IMR-90 (cell line): ENCODE results near the gene TST. TPM values are rescaled to one million over a fixed set of nuclear protein-coding genes. Genes with fewer than 3 reads are reported as not detected.

ENCODE experiments used
- ATAC-seq: fragments of 200-7000 bp; cut with Tn5 transposase; 2 replicates; pipeline ENCODE4 v1.9.1; 2020; ENCODE audit warnings: low read depth, mild to moderate bottlenecking, moderate library complexity
- BruUV-seq: library from RNA; stranded (reverse); fragments of 400-500 nt; replicated peaks from 2 replicates; lab custom pipeline; 2021; lab: Mats Ljungman, UMichigan
- CTCF ChIA-PET: fragments of 300-600 bp; formaldehyde crosslinking; extraction: SDS; loops from one replicate; lab custom pipeline; 2021; ENCODE audit warnings: antibody characterized with exemption; lab: Yijun Ruan, JAX
- POLR2A ChIA-PET: fragments of 300-600 bp; sonication (Branson Sonifier 250); formaldehyde crosslinking; loops from one replicate; lab custom pipeline; 2022; ENCODE audit warnings: antibody characterized with exemption; ENCODE audit not compliant: unreplicated experiment; lab: Charles Lee
- DNase-seq: peaks from one replicate; pipeline ENCODE4 v3.0.0; 2013
- H2AFZ ChIP-seq: replicated peaks from 2 replicates; pipeline ENCODE3; 2013; ENCODE audit warnings: low read length, mild to moderate bottlenecking; ENCODE audit not compliant: poor library complexity
- H2AK5ac ChIP-seq: 2 replicates; pipeline ENCODE4 v1.6.1; 2013; ENCODE audit warnings: low read depth, low read length, inconsistent platforms
- H2AK9ac ChIP-seq: replicated peaks from 2 replicates; pipeline ENCODE3; 2013; ENCODE audit warnings: mild to moderate bottlenecking, low read depth, low read length, moderate library complexity; ENCODE audit not compliant: poor library complexity
- H2BK120ac ChIP-seq: 2 replicates; pipeline ENCODE4 v1.6.1; 2013; ENCODE audit warnings: low read depth, low read length, inconsistent platforms
- H2BK15ac ChIP-seq: 3 replicates; pipeline ENCODE4 v1.6.1; 2013; ENCODE audit warnings: low read depth, low read length, inconsistent platforms
- H2BK20ac ChIP-seq: 2 replicates; pipeline ENCODE4 v1.6.1; 2013; ENCODE audit warnings: low read depth, mild to moderate bottlenecking, inconsistent platforms, low read length, moderate library complexity
- H2BK5ac ChIP-seq: 2 replicates; pipeline ENCODE4 v1.6.1; 2013; ENCODE audit warnings: mild to moderate bottlenecking, low read depth, low read length, inconsistent platforms; ENCODE audit not compliant: poor library complexity, severe bottlenecking
- H3K14ac ChIP-seq: replicated peaks from 2 replicates; pipeline ENCODE4 v1.6.1; 2013; ENCODE audit warnings: low read depth, low read length, inconsistent platforms
- H3K18ac ChIP-seq: 2 replicates; pipeline ENCODE4 v1.6.1; 2013; ENCODE audit warnings: low read depth, low read length, control low read depth
- H3K23ac ChIP-seq: 2 replicates; pipeline ENCODE4 v1.6.1; 2013; ENCODE audit warnings: low read depth, low read length, inconsistent platforms
- H3K27ac ChIP-seq: 2 replicates; pipeline ENCODE4 v1.5.1; 2013; ENCODE audit warnings: mild to moderate bottlenecking, control low read depth, low read length; ENCODE audit not compliant: insufficient read depth
- H3K27me3 ChIP-seq: 2 replicates; pipeline ENCODE4 v1.6.1; 2013; ENCODE audit warnings: low read length; ENCODE audit not compliant: control insufficient read depth, insufficient read depth
- H3K36me3 ChIP-seq: 2 replicates; pipeline ENCODE4 v1.6.1; 2013; ENCODE audit warnings: low read length, mixed read lengths; ENCODE audit not compliant: control insufficient read depth, insufficient read depth
- H3K4ac ChIP-seq: 2 replicates; pipeline ENCODE4 v1.6.1; 2013; ENCODE audit warnings: low read depth, low read length, inconsistent platforms
- H3K4me1 ChIP-seq: 2 replicates; pipeline ENCODE4 v1.6.1; 2013; ENCODE audit warnings: low read length, mixed read lengths; ENCODE audit not compliant: control insufficient read depth, insufficient read depth
- H3K4me2 ChIP-seq: 2 replicates; pipeline ENCODE4 v1.6.1; 2013; ENCODE audit warnings: low read depth, mild to moderate bottlenecking, control low read depth, low read length, moderate library complexity
- H3K4me3 ChIP-seq: 2 replicates; pipeline ENCODE4 v1.5.1; 2013; ENCODE audit warnings: low read depth, mild to moderate bottlenecking, control low read depth, low read length, moderate library complexity; ENCODE audit not compliant: insufficient read depth
- H3K56ac ChIP-seq: 2 replicates; pipeline ENCODE4 v1.6.1; 2013; ENCODE audit warnings: low read length, inconsistent platforms; ENCODE audit not compliant: insufficient read depth; ENCODE audit errors: extremely low read depth
- H3K79me1 ChIP-seq, 2 experiments: 2 replicates each; pipeline ENCODE4 v1.6.1; 2013; ENCODE audit warnings: low read length in 2 of 2, inconsistent platforms in 1 of 2, low read depth in 1 of 2
- H3K9ac ChIP-seq: 2 replicates; pipeline ENCODE4 v1.6.1; 2013; ENCODE audit warnings: low read depth, low read length, control low read depth
- H3K9me1 ChIP-seq: 2 replicates; pipeline ENCODE4 v1.6.1; 2013; ENCODE audit warnings: low read length, inconsistent platforms; ENCODE audit not compliant: insufficient read depth
- H3K9me3 ChIP-seq: 2 replicates; pipeline ENCODE4 v1.6.1; 2013; ENCODE audit warnings: low read length; ENCODE audit not compliant: control insufficient read depth, insufficient read depth
- H4K20me1 ChIP-seq: 2 replicates; pipeline ENCODE4 v1.6.1; 2013; ENCODE audit warnings: low read length, inconsistent platforms; ENCODE audit not compliant: insufficient read depth
- H4K5ac ChIP-seq: 2 replicates; pipeline ENCODE4 v1.6.1; 2013; ENCODE audit warnings: mild to moderate bottlenecking, low read depth, low read length, control low read depth
- H4K8ac ChIP-seq, 2 experiments: 2 replicates each; pipeline ENCODE4 v1.6.1; 2013; ENCODE audit warnings: low read depth in 2 of 2, low read length in 2 of 2, control low read depth in 1 of 2, inconsistent platforms in 1 of 2
- H4K91ac ChIP-seq: 2 replicates; pipeline ENCODE4 v1.6.1; 2013; ENCODE audit warnings: low read depth, low read length, inconsistent platforms; ENCODE audit not compliant: insufficient read depth
- BHLHE40 ChIP-seq: fragments of 150-350 bp; IDR thresholded peaks from 2 replicates; pipeline ENCODE4 v1.6.1; 2016; ENCODE audit warnings: mild to moderate bottlenecking, low read depth, low read length
- CEBPB ChIP-seq: IDR thresholded peaks from 2 replicates; pipeline ENCODE4 v1.6.1; 2012; ENCODE audit warnings: low read depth, low read length, improper control_type of control experiment
- CHD1 ChIP-seq: IDR thresholded peaks from 2 replicates; pipeline ENCODE4 v1.6.1; 2012; ENCODE audit warnings: low read depth, low read length, improper control_type of control experiment
- FOS ChIP-seq: fragments of 150-350 bp; IDR thresholded peaks from 2 replicates; pipeline ENCODE4 v1.6.1; 2016; ENCODE audit warnings: low read depth, low read length
- MAFK ChIP-seq: IDR thresholded peaks from 2 replicates; pipeline ENCODE4 v1.6.1; 2012; ENCODE audit warnings: low read depth, low read length, improper control_type of control experiment
- MAZ ChIP-seq: IDR thresholded peaks from 2 replicates; pipeline ENCODE4 v1.6.1; 2012; ENCODE audit warnings: low read depth, mild to moderate bottlenecking, low read length, improper control_type of control experiment, moderate library complexity, borderline replicate concordance
- MXI1 ChIP-seq: IDR thresholded peaks from 2 replicates; pipeline ENCODE4 v1.6.1; 2012; ENCODE audit warnings: low read depth, mild to moderate bottlenecking, low read length, moderate library complexity, borderline replicate concordance
- NFE2L2 ChIP-seq: fragments of 150-350 bp; IDR thresholded peaks from 2 replicates; pipeline ENCODE4 v1.6.1; 2016; ENCODE audit warnings: low read depth, mild to moderate bottlenecking, low read length
- POLR2A ChIP-seq: IDR thresholded peaks from 2 replicates; pipeline ENCODE4 v1.6.1; 2012; ENCODE audit warnings: mild to moderate bottlenecking, low read depth, low read length
- RAD21 ChIP-seq: IDR thresholded peaks from 2 replicates; pipeline ENCODE4 v1.6.1; 2012; ENCODE audit warnings: low read length, improper control_type of control experiment
- RCOR1 ChIP-seq: IDR thresholded peaks from 2 replicates; pipeline ENCODE4 v1.6.1; 2012; ENCODE audit warnings: mild to moderate bottlenecking, low read length, improper control_type of control experiment; ENCODE audit not compliant: insufficient replicate concordance
- RFX5 ChIP-seq: IDR thresholded peaks from 2 replicates; pipeline ENCODE4 v1.8.0; 2012; ENCODE audit warnings: low read depth, mild to moderate bottlenecking, low read length, moderate library complexity
- SMC3 ChIP-seq: fragments of 150-350 bp; IDR thresholded peaks from 2 replicates; pipeline ENCODE4 v1.6.1; 2016; ENCODE audit warnings: low read depth, mild to moderate bottlenecking, antibody characterized with exemption, low read length, moderate library complexity
- WGBS, 2 experiments: methylation state at CpG; one replicate each; pipeline versions ENCODE4 v1.1.5 to v1.1.7; 2013; ENCODE audit warnings: missing lambda C conversion rate in 2 of 2; ENCODE audit not compliant: insufficient read length in 1 of 2; ENCODE audit errors: extremely low coverage in 2 of 2; 5-methylcytosine and 5-hydroxymethylcytosine counted together
- dilution Hi-C: fragments of 300-500 bp; cut with HindIII; formaldehyde crosslinking; loops from one replicate; pipeline ENCODE4 v1.14.3; 2018; ENCODE audit warnings: low sequenced_read_pairs; ENCODE audit not compliant: unreplicated experiment
- in situ Hi-C: fragments of 300-500 bp; cut with MboI; formaldehyde crosslinking; loops from 3 replicates; pipeline ENCODE4 v1.14.3; 2019; ENCODE audit warnings: low sequenced_read_pairs, inconsistent platforms, mixed read lengths
- intact Hi-C: fragments of 100-400 bp; cut with micrococcal nuclease; formaldehyde crosslinking; loops from 2 replicates; pipeline ENCODE4 v1.10.0; 2022
- polyA plus RNA-seq, 3 experiments: library from polyadenylated mRNA; depleted of rRNA; stranded (reverse); fragments of >200 nt; gene quantifications; 2 replicates each; pipeline ENCODE4 v1.2.3, GENCODE V29; 2012; ENCODE audit warnings: low replicate concordance in 1 of 3
- total RNA-seq: library from RNA; depleted of rRNA; stranded (reverse); fragments of >200 nt; gene quantifications from 2 replicates; pipeline ENCODE4 v1.2.3, GENCODE V29; 2012
- TF ChIP-seq, protein P1 (sequence below): fragments of 150-350 bp; IDR thresholded peaks from 2 replicates; pipeline ENCODE4 v1.6.1; 2016; ENCODE audit warnings: low read depth, mild to moderate bottlenecking, low read length, moderate library complexity, borderline replicate concordance
- TF ChIP-seq, protein P2 (sequence below): conservative IDR thresholded peaks from 2 replicates; pipeline ENCODE4 v1.5.1; 2012; ENCODE audit warnings: mild to moderate bottlenecking, low read depth, low read length, improper control_type of control experiment
- TF ChIP-seq, protein P3 (sequence below): fragments of 150-350 bp; IDR thresholded peaks from 2 replicates; pipeline ENCODE4 v1.6.1; 2017; ENCODE audit warnings: mild to moderate bottlenecking, antibody characterized with exemption, low read length, low read depth

TST gene
- total and polyA plus RNA-seq, 2 of the 4 experiments (the other 2 are of a cell fraction), result 31.7 to 37.7 TPM

DNA sequence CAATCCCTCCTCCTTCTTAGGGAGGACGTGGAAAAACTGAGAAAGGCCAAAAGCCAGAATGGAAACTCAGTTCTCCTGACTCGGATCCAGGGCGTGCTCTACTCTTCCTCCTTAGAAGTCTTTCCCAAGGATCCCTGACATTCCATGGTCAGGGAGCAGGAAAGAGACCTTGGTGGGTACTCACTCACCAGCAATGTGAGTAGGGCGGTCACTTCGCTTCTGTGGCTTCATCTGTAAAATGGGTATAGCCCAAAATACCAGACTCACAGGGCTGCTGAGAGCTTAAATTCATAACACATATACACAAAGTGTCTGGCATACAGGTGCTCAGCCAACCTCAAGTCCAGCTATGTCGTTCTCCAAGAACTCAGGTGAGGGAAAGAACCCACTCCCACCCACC is 31.7 kb upstream of the TST start:
- Histone ChIP-seq H2BK5ac (no peak overlapping the region), H4K20me1 (no peaks in the 10 kb centered on the region), H3K14ac (no peak overlapping the region), H3K27me3 (0 out of 2 replicates have a peak, but pooled peaks cover 2% of the 10 kb centered on the region), H3K4me1 (peaks cover 6% of the 10 kb centered on the region), H3K4ac (peak overlapping the region; percentile 26; the same call in 1 of the 2 replicates), H3K79me1 (peaks cover 7 to 17% of the 10 kb centered on the region in 2 experiments; a peak in 3 of 4 replicates), H4K91ac (no peak overlapping the region), H3K56ac (no peak overlapping the region), H2AFZ (peak overlapping the region; percentile 91), H2BK15ac (no peak overlapping the region), H3K9me3 (no peaks in the 10 kb centered on the region), H3K4me2 (no peak overlapping the region), H4K5ac (no peak overlapping the region), H2BK120ac (no peak overlapping the region), H3K27ac (no peak overlapping the region), H3K36me3 (peaks cover 7% of the 10 kb centered on the region; the same call in 1 of the 2 replicates), H3K4me3 (no peak overlapping the region), H3K18ac (no peak overlapping the region), H2AK5ac (no peak overlapping the region), H3K9me1 (peaks cover 15% of the 10 kb centered on the region; the same call in 1 of the 2 replicates), H4K8ac (no peak overlapping the region), H2AK9ac (peak overlapping the region; percentile 11), H3K9ac (no peak overlapping the region), H2BK20ac (no peak overlapping the region), H3K23ac (no peak overlapping the region; the same call in 1 of the 2 replicates)
- BruUV-seq, result no TSS peak
- intact Hi-C loops (loop anchor here (5.0 kb wide), 1 partner anchor 146 kb away; no protein-coding TSS in a partner anchor), in situ Hi-C loops (no loop called here), dilution Hi-C loops (no loop called here)
- ChIA-PET POLR2A (no interaction called here), CTCF (no interaction called here)
- ATAC-seq (no peak), DNase-seq (no peak)
- TF ChIP-seq, protein P1, sequence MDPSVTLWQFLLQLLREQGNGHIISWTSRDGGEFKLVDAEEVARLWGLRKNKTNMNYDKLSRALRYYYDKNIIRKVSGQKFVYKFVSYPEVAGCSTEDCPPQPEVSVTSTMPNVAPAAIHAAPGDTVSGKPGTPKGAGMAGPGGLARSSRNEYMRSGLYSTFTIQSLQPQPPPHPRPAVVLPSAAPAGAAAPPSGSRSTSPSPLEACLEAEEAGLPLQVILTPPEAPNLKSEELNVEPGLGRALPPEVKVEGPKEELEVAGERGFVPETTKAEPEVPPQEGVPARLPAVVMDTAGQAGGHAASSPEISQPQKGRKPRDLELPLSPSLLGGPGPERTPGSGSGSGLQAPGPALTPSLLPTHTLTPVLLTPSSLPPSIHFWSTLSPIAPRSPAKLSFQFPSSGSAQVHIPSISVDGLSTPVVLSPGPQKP, result no peak
- TF ChIP-seq MAFK (no peak), FOS (no peak), RAD21 (no peak), RCOR1 (no peak), CEBPB (no peak), MXI1 (no peak), SMC3 (no peak), NFE2L2 (no peak), MAZ (no peak), POLR2A (no peak), BHLHE40 (no peak), CHD1 (no peak), RFX5 (no peak)
- TF ChIP-seq, protein P2, sequence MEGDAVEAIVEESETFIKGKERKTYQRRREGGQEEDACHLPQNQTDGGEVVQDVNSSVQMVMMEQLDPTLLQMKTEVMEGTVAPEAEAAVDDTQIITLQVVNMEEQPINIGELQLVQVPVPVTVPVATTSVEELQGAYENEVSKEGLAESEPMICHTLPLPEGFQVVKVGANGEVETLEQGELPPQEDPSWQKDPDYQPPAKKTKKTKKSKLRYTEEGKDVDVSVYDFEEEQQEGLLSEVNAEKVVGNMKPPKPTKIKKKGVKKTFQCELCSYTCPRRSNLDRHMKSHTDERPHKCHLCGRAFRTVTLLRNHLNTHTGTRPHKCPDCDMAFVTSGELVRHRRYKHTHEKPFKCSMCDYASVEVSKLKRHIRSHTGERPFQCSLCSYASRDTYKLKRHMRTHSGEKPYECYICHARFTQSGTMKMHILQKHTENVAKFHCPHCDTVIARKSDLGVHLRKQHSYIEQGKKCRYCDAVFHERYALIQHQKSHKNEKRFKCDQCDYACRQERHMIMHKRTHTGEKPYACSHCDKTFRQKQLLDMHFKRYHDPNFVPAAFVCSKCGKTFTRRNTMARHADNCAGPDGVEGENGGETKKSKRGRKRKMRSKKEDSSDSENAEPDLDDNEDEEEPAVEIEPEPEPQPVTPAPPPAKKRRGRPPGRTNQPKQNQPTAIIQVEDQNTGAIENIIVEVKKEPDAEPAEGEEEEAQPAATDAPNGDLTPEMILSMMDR, result no peak
- TF ChIP-seq, protein P3, sequence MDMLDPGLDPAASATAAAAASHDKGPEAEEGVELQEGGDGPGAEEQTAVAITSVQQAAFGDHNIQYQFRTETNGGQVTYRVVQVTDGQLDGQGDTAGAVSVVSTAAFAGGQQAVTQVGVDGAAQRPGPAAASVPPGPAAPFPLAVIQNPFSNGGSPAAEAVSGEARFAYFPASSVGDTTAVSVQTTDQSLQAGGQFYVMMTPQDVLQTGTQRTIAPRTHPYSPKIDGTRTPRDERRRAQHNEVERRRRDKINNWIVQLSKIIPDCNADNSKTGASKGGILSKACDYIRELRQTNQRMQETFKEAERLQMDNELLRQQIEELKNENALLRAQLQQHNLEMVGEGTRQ, result no peak
- no CpG with 5 or more reads among the region's 6 CpGs for WGBS, 2 experiments
